IMR-90 (cell line): ENCODE measurements around the gene PIK3R5. TPM values are rescaled to one million over a fixed set of nuclear protein-coding genes. Genes with fewer than 3 reads are reported as not detected.
A peak's percentile ranks its signal among the peaks of the same experiment; 100 is the strongest.

Experiments used
- ATAC-seq: fragments of 200-7000 bp; cut with Tn5 transposase; 2 replicates; pipeline ENCODE4 v1.9.1; 2020; ENCODE audit warnings: low read depth, mild to moderate bottlenecking, moderate library complexity
- Bru-seq: library from RNA; stranded (reverse); fragments of 400-500 nt; gene quantifications from one replicate; lab custom pipeline; 2021; lab: Mats Ljungman, UMichigan
- BruChase-seq, 2 experiments: library from RNA; stranded (reverse); fragments of 400-500 nt; gene quantifications; one replicate each; lab custom pipeline; 2021; lab: Mats Ljungman, UMichigan
- BruUV-seq: library from RNA; stranded (reverse); fragments of 400-500 nt; replicated peaks from 2 replicates; lab custom pipeline; 2021; lab: Mats Ljungman, UMichigan
- CTCF ChIA-PET: fragments of 300-600 bp; formaldehyde crosslinking; extraction: SDS; loops from one replicate; lab custom pipeline; 2021; ENCODE audit warnings: antibody characterized with exemption; lab: Yijun Ruan, JAX
- POLR2A ChIA-PET: fragments of 300-600 bp; sonication (Branson Sonifier 250); formaldehyde crosslinking; loops from one replicate; lab custom pipeline; 2022; ENCODE audit warnings: antibody characterized with exemption; ENCODE audit not compliant: unreplicated experiment; lab: Charles Lee
- DNase-seq: peaks from one replicate; pipeline ENCODE4 v3.0.0; 2013
- H2AFZ ChIP-seq: replicated peaks from 2 replicates; pipeline ENCODE3; 2013; ENCODE audit warnings: low read length, mild to moderate bottlenecking; ENCODE audit not compliant: poor library complexity
- H2AK5ac ChIP-seq: 2 replicates; pipeline ENCODE4 v1.6.1; 2013; ENCODE audit warnings: low read depth, low read length, inconsistent platforms
- H2AK9ac ChIP-seq: replicated peaks from 2 replicates; pipeline ENCODE3; 2013; ENCODE audit warnings: mild to moderate bottlenecking, low read depth, low read length, moderate library complexity; ENCODE audit not compliant: poor library complexity
- H2BK120ac ChIP-seq: 2 replicates; pipeline ENCODE4 v1.6.1; 2013; ENCODE audit warnings: low read depth, low read length, inconsistent platforms
- H2BK15ac ChIP-seq: 3 replicates; pipeline ENCODE4 v1.6.1; 2013; ENCODE audit warnings: low read depth, low read length, inconsistent platforms
- H2BK20ac ChIP-seq: 2 replicates; pipeline ENCODE4 v1.6.1; 2013; ENCODE audit warnings: low read depth, mild to moderate bottlenecking, inconsistent platforms, low read length, moderate library complexity
- H2BK5ac ChIP-seq: 2 replicates; pipeline ENCODE4 v1.6.1; 2013; ENCODE audit warnings: mild to moderate bottlenecking, low read depth, low read length, inconsistent platforms; ENCODE audit not compliant: poor library complexity, severe bottlenecking
- H3K14ac ChIP-seq: replicated peaks from 2 replicates; pipeline ENCODE4 v1.6.1; 2013; ENCODE audit warnings: low read depth, low read length, inconsistent platforms
- H3K18ac ChIP-seq: 2 replicates; pipeline ENCODE4 v1.6.1; 2013; ENCODE audit warnings: low read depth, low read length, control low read depth
- H3K23ac ChIP-seq: 2 replicates; pipeline ENCODE4 v1.6.1; 2013; ENCODE audit warnings: low read depth, low read length, inconsistent platforms
- H3K27ac ChIP-seq: 2 replicates; pipeline ENCODE4 v1.5.1; 2013; ENCODE audit warnings: mild to moderate bottlenecking, control low read depth, low read length; ENCODE audit not compliant: insufficient read depth
- H3K27me3 ChIP-seq: 2 replicates; pipeline ENCODE4 v1.6.1; 2013; ENCODE audit warnings: low read length; ENCODE audit not compliant: control insufficient read depth, insufficient read depth
- H3K36me3 ChIP-seq: 2 replicates; pipeline ENCODE4 v1.6.1; 2013; ENCODE audit warnings: low read length, mixed read lengths; ENCODE audit not compliant: control insufficient read depth, insufficient read depth
- H3K4ac ChIP-seq: 2 replicates; pipeline ENCODE4 v1.6.1; 2013; ENCODE audit warnings: low read depth, low read length, inconsistent platforms
- H3K4me1 ChIP-seq: 2 replicates; pipeline ENCODE4 v1.6.1; 2013; ENCODE audit warnings: low read length, mixed read lengths; ENCODE audit not compliant: control insufficient read depth, insufficient read depth
- H3K4me2 ChIP-seq: 2 replicates; pipeline ENCODE4 v1.6.1; 2013; ENCODE audit warnings: low read depth, mild to moderate bottlenecking, control low read depth, low read length, moderate library complexity
- H3K4me3 ChIP-seq: 2 replicates; pipeline ENCODE4 v1.5.1; 2013; ENCODE audit warnings: low read depth, mild to moderate bottlenecking, control low read depth, low read length, moderate library complexity; ENCODE audit not compliant: insufficient read depth
- H3K56ac ChIP-seq: 2 replicates; pipeline ENCODE4 v1.6.1; 2013; ENCODE audit warnings: low read length, inconsistent platforms; ENCODE audit not compliant: insufficient read depth; ENCODE audit errors: extremely low read depth
- H3K79me1 ChIP-seq, 2 experiments: 2 replicates each; pipeline ENCODE4 v1.6.1; 2013; ENCODE audit warnings: low read length in 2 of 2, inconsistent platforms in 1 of 2, low read depth in 1 of 2
- H3K9ac ChIP-seq: 2 replicates; pipeline ENCODE4 v1.6.1; 2013; ENCODE audit warnings: low read depth, low read length, control low read depth
- H3K9me1 ChIP-seq: 2 replicates; pipeline ENCODE4 v1.6.1; 2013; ENCODE audit warnings: low read length, inconsistent platforms; ENCODE audit not compliant: insufficient read depth
- H3K9me3 ChIP-seq: 2 replicates; pipeline ENCODE4 v1.6.1; 2013; ENCODE audit warnings: low read length; ENCODE audit not compliant: control insufficient read depth, insufficient read depth
- H4K20me1 ChIP-seq: 2 replicates; pipeline ENCODE4 v1.6.1; 2013; ENCODE audit warnings: low read length, inconsistent platforms; ENCODE audit not compliant: insufficient read depth
- H4K5ac ChIP-seq: 2 replicates; pipeline ENCODE4 v1.6.1; 2013; ENCODE audit warnings: mild to moderate bottlenecking, low read depth, low read length, control low read depth
- H4K8ac ChIP-seq, 2 experiments: 2 replicates each; pipeline ENCODE4 v1.6.1; 2013; ENCODE audit warnings: low read depth in 2 of 2, low read length in 2 of 2, control low read depth in 1 of 2, inconsistent platforms in 1 of 2
- H4K91ac ChIP-seq: 2 replicates; pipeline ENCODE4 v1.6.1; 2013; ENCODE audit warnings: low read depth, low read length, inconsistent platforms; ENCODE audit not compliant: insufficient read depth
- BHLHE40 ChIP-seq: fragments of 150-350 bp; IDR thresholded peaks from 2 replicates; pipeline ENCODE4 v1.6.1; 2016; ENCODE audit warnings: mild to moderate bottlenecking, low read depth, low read length
- CEBPB ChIP-seq: IDR thresholded peaks from 2 replicates; pipeline ENCODE4 v1.6.1; 2012; ENCODE audit warnings: low read depth, low read length, improper control_type of control experiment
- CHD1 ChIP-seq: IDR thresholded peaks from 2 replicates; pipeline ENCODE4 v1.6.1; 2012; ENCODE audit warnings: low read depth, low read length, improper control_type of control experiment
- CTCF ChIP-seq: conservative IDR thresholded peaks from 2 replicates; pipeline ENCODE4 v1.5.1; 2012; ENCODE audit warnings: mild to moderate bottlenecking, low read depth, low read length, improper control_type of control experiment
- ELK1 ChIP-seq: fragments of 150-350 bp; IDR thresholded peaks from 2 replicates; pipeline ENCODE4 v1.6.1; 2016; ENCODE audit warnings: low read depth, mild to moderate bottlenecking, low read length, moderate library complexity, borderline replicate concordance
- FOS ChIP-seq: fragments of 150-350 bp; IDR thresholded peaks from 2 replicates; pipeline ENCODE4 v1.6.1; 2016; ENCODE audit warnings: low read depth, low read length
- MAFK ChIP-seq: IDR thresholded peaks from 2 replicates; pipeline ENCODE4 v1.6.1; 2012; ENCODE audit warnings: low read depth, low read length, improper control_type of control experiment
- MAZ ChIP-seq: IDR thresholded peaks from 2 replicates; pipeline ENCODE4 v1.6.1; 2012; ENCODE audit warnings: low read depth, mild to moderate bottlenecking, low read length, improper control_type of control experiment, moderate library complexity, borderline replicate concordance
- MXI1 ChIP-seq: IDR thresholded peaks from 2 replicates; pipeline ENCODE4 v1.6.1; 2012; ENCODE audit warnings: low read depth, mild to moderate bottlenecking, low read length, moderate library complexity, borderline replicate concordance
- NFE2L2 ChIP-seq: fragments of 150-350 bp; IDR thresholded peaks from 2 replicates; pipeline ENCODE4 v1.6.1; 2016; ENCODE audit warnings: low read depth, mild to moderate bottlenecking, low read length
- POLR2A ChIP-seq: IDR thresholded peaks from 2 replicates; pipeline ENCODE4 v1.6.1; 2012; ENCODE audit warnings: mild to moderate bottlenecking, low read depth, low read length
- RAD21 ChIP-seq: IDR thresholded peaks from 2 replicates; pipeline ENCODE4 v1.6.1; 2012; ENCODE audit warnings: low read length, improper control_type of control experiment
- RCOR1 ChIP-seq: IDR thresholded peaks from 2 replicates; pipeline ENCODE4 v1.6.1; 2012; ENCODE audit warnings: mild to moderate bottlenecking, low read length, improper control_type of control experiment; ENCODE audit not compliant: insufficient replicate concordance
- RFX5 ChIP-seq: IDR thresholded peaks from 2 replicates; pipeline ENCODE4 v1.8.0; 2012; ENCODE audit warnings: low read depth, mild to moderate bottlenecking, low read length, moderate library complexity
- SMC3 ChIP-seq: fragments of 150-350 bp; IDR thresholded peaks from 2 replicates; pipeline ENCODE4 v1.6.1; 2016; ENCODE audit warnings: low read depth, mild to moderate bottlenecking, antibody characterized with exemption, low read length, moderate library complexity
- WGBS, 2 experiments: methylation state at CpG; one replicate each; pipeline versions ENCODE4 v1.1.5 to v1.1.7; 2013; ENCODE audit warnings: missing lambda C conversion rate in 2 of 2; ENCODE audit not compliant: insufficient read length in 1 of 2; ENCODE audit errors: extremely low coverage in 2 of 2; 5-methylcytosine and 5-hydroxymethylcytosine counted together
- dilution Hi-C: fragments of 300-500 bp; cut with HindIII; formaldehyde crosslinking; loops from one replicate; pipeline ENCODE4 v1.14.3; 2018; ENCODE audit warnings: low sequenced_read_pairs; ENCODE audit not compliant: unreplicated experiment
- in situ Hi-C: fragments of 300-500 bp; cut with MboI; formaldehyde crosslinking; loops from 3 replicates; pipeline ENCODE4 v1.14.3; 2019; ENCODE audit warnings: low sequenced_read_pairs, inconsistent platforms, mixed read lengths
- intact Hi-C: fragments of 100-400 bp; cut with micrococcal nuclease; formaldehyde crosslinking; loops from 2 replicates; pipeline ENCODE4 v1.10.0; 2022
- long read RNA-seq: library from polyadenylated mRNA; unstranded; transcript quantifications from one replicate; pipeline ENCODE4 v2.0.0, GENCODE V29; 2021; ENCODE audit not compliant: unreplicated experiment
- polyA plus RNA-seq, 3 experiments: library from polyadenylated mRNA; depleted of rRNA; stranded (reverse); fragments of >200 nt; gene quantifications; 2 replicates each; pipeline ENCODE4 v1.2.3, GENCODE V29; 2012; ENCODE audit warnings: low replicate concordance in 1 of 3
- total RNA-seq: library from RNA; depleted of rRNA; stranded (reverse); fragments of >200 nt; gene quantifications from 2 replicates; pipeline ENCODE4 v1.2.3, GENCODE V29; 2012; rRNA removed

PIK3R5 gene
- not detected in 2 replicates for total RNA-seq
- not detected in 2 replicates for polyA plus RNA-seq (2012; rRNA removed)
- not detected in 2 replicates for polyA plus RNA-seq (2012; cell fraction: cytosol; rRNA removed)
- not detected in 2 replicates for polyA plus RNA-seq (2012; cell fraction: nucleus; rRNA removed; ENCODE audit: low replicate concordance)
- not detected for Bru-seq, nascent RNA
- BruChase-seq, experiment 1, labeled RNA remaining after a 6-hour chase: not detected
- percentile 1 among the genes with signal in this experiment for BruChase-seq, experiment 2, labeled RNA remaining after a 2-hour chase
- long read RNA-seq: 0 reads

GRCh38 chr17:8965394-8966168, at the start of gene PIK3R5:
Gene PIK3R5, minus strand, starts transcription at chr17:8965707. Its CDS starts 54,213 bp downstream, at chr17:8911494.
- H3K9me1 ChIP-seq: no peaks in the 10 kb centered on the region
- POLR2A ChIA-PET: no interaction called here
- H4K20me1 ChIP-seq: no peaks in the 10 kb centered on the region
- CTCF ChIA-PET: no interaction called here
- no peak within 1 kb of the TSS for H2BK15ac ChIP-seq
- peak within 1 kb of the TSS; percentile 63 for H2AFZ ChIP-seq
- H3K4me1 ChIP-seq: no peaks in the 10 kb centered on the region
- no peak within 1 kb of the TSS for H2BK20ac ChIP-seq
- dilution Hi-C loops: no loop called here
- no peak within 1 kb of the TSS for H3K23ac ChIP-seq
- no peak within 1 kb of the TSS for H2BK5ac ChIP-seq
- no peak within 1 kb of the TSS for H3K4me2 ChIP-seq
- peaks cover 12% of the 10 kb centered on the region for H3K9me3 ChIP-seq
- WGBS, 2 experiments: 6% methylated on average over 41 of the region's 72 CpGs; no CpG with 5 or more reads in 1 of the 2 experiments
- intact Hi-C loops: no loop called here
- H4K91ac ChIP-seq: no peak within 1 kb of the TSS
- no peaks in the 10 kb centered on the region for H3K79me1 ChIP-seq
- no TSS peak for BruUV-seq
- H3K18ac ChIP-seq: no peak within 1 kb of the TSS
- H3K36me3 ChIP-seq: no peaks in the 10 kb centered on the region
- in situ Hi-C loops: no loop called here
- no peak within 1 kb of the TSS for H3K4ac ChIP-seq
- H4K5ac ChIP-seq: no peak within 1 kb of the TSS
- H4K8ac ChIP-seq: no peak within 1 kb of the TSS
- no peak within 1 kb of the TSS for H2AK9ac ChIP-seq
- no peak for DNase-seq
- no peak for ATAC-seq
- no peak within 1 kb of the TSS for H2BK120ac ChIP-seq
- H3K4me3 ChIP-seq: no peak within 1 kb of the TSS
- no peaks in the 10 kb centered on the region for H3K27me3 ChIP-seq
- H3K56ac ChIP-seq: no peak within 1 kb of the TSS
- no peak within 1 kb of the TSS for H3K9ac ChIP-seq
- no peak within 1 kb of the TSS for H2AK5ac ChIP-seq
- no peak within 1 kb of the TSS for H3K14ac ChIP-seq
- H3K27ac ChIP-seq: no peak within 1 kb of the TSS
- TF ChIP-seq RCOR1: no peak
- no peak for TF ChIP-seq NFE2L2
- TF ChIP-seq MAZ: no peak
- TF ChIP-seq RFX5: no peak
- TF ChIP-seq CHD1: no peak
- TF ChIP-seq CTCF: no peak
- TF ChIP-seq SMC3: no peak
- TF ChIP-seq CEBPB: no peak
- TF ChIP-seq FOS: no peak
- TF ChIP-seq ELK1: no peak
- TF ChIP-seq MXI1: no peak
- no peak for TF ChIP-seq MAFK
- TF ChIP-seq RAD21: no peak
- TF ChIP-seq POLR2A: no peak
- no peak for TF ChIP-seq BHLHE40
